Upper lobe of left lung (tissue), 6 donors: Measurements from ENCODE around the gene RAX2. TPM values are rescaled to one million over a fixed set of nuclear protein-coding genes. Genes with fewer than 3 reads are reported as not detected.

Source experiments
- ATAC-seq, 2 donors: fragments of 200-7000 bp; cut with Tn5 transposase; one replicate each; pipeline ENCODE4 v1.9.1; 2022; ENCODE audit warnings: mild to moderate bottlenecking in 2 of 2, moderate library complexity in 2 of 2; ENCODE audit not compliant: low FRiP score in 2 of 2
- DNase-seq, 2 donors: peaks; one replicate each; pipeline ENCODE4 v3.0.0-alpha.2; 2019 to 2020
- H3K27ac ChIP-seq, 4 donors: fragments of 200-600 bp; sonication (generic); one replicate each; pipeline ENCODE4 v1.5.1; 2016 to 2019
- H3K27me3 ChIP-seq, 4 donors: fragments of 200-600 bp; sonication (generic); one replicate each; pipeline ENCODE4 v1.5.1; 2017 to 2019
- H3K36me3 ChIP-seq, 4 donors: fragments of 200-600 bp; sonication (generic); one replicate each; pipeline ENCODE4 v1.5.1; 2016 to 2019
- H3K4me1 ChIP-seq, 4 donors: fragments of 200-600 bp; sonication (generic); one replicate each; pipeline ENCODE4 v1.5.1; 2018 to 2019
- H3K4me3 ChIP-seq, 4 donors: fragments of 200-600 bp; sonication (generic); one replicate each; pipeline ENCODE4 v1.5.1; 2017 to 2019; ENCODE audit warnings: mild to moderate bottlenecking in 2 of 4, moderate library complexity in 1 of 4
- H3K9me3 ChIP-seq, 4 donors: fragments of 200-600 bp; sonication (generic); one replicate each; pipeline ENCODE4 v1.5.1; 2018 to 2019
- EP300 ChIP-seq, 4 donors: sonication (generic); formaldehyde crosslinking; IDR thresholded peaks; one replicate each; pipeline ENCODE4 v1.5.1; 2017; ENCODE audit warnings: antibody characterized with exemption in 4 of 4, control low read depth in 2 of 4
- POLR2A ChIP-seq, 4 donors: fragments of 450-650 bp; IDR thresholded peaks; one replicate each; pipeline ENCODE4 v1.5.1; 2016 to 2017; ENCODE audit warnings: antibody characterized with exemption in 4 of 4, mild to moderate bottlenecking in 2 of 4
- POLR2AphosphoS5 ChIP-seq, 2 donors: sonication (generic); formaldehyde crosslinking; IDR thresholded peaks; one replicate each; pipeline ENCODE4 v1.5.1; 2017; ENCODE audit warnings: antibody characterized with exemption in 2 of 2
- WGBS, 2 donors: methylation state at CpG; one replicate each; pipeline ENCODE4 v1.1.5; 2017 to 2018; 5-methylcytosine and 5-hydroxymethylcytosine counted together
- total RNA-seq, 6 donors: library from RNA; depleted of rRNA in 4 of 6; stranded (reverse); fragments of >200 nt in 4 of 6; gene quantifications; one replicate each; pipeline versions ENCODE4 v1.1.0 to v1.2.1, GENCODE V29; 2016 to 2021
- TF ChIP-seq, protein P1 (sequence below), 6 experiments: fragments of 450-650 bp in 4 of 6; fragments of 200-600 bp in 2 of 6; sonication (generic) in 2 of 6; IDR thresholded peaks; one replicate each; pipeline ENCODE4 v1.5.1; 2016 to 2019; ENCODE audit warnings: antibody characterized with exemption in 6 of 6
- donor health status: DM: no; HTN: no; CAD: no; lungs with moderate emphysema.
- donor health status: DM: no; HTN: yes; CAD: no; lungs with severe emphysema.

Gene RAX2
- total RNA-seq, 6 donors from 2014 or later, result not detected

GRCh38 chr19:3751236-3751635 lies 20.8 kb downstream of the RAX2 start:
- 98 to 100% methylated on average over 7 to 30 of the region's 30 CpGs for WGBS, 2 donors
- Histone ChIP-seq H3K4me3 (no peak overlapping the region), H3K27ac (no peak overlapping the region), H3K4me1 (no peaks in the 10 kb centered on the region), H3K27me3 (no peaks in the 10 kb centered on the region), H3K36me3 (peaks cover 12 to 51% (median 44%) of the 10 kb centered on the region in 4 donors), H3K9me3 (no peaks in the 10 kb centered on the region)
- ATAC-seq (no peak), DNase-seq (peak in 1 of 2 donors; percentile 78)
- TF ChIP-seq EP300 (IDR thresholded peaks at IDR 0.05), result no peak
- TF ChIP-seq, protein P1, sequence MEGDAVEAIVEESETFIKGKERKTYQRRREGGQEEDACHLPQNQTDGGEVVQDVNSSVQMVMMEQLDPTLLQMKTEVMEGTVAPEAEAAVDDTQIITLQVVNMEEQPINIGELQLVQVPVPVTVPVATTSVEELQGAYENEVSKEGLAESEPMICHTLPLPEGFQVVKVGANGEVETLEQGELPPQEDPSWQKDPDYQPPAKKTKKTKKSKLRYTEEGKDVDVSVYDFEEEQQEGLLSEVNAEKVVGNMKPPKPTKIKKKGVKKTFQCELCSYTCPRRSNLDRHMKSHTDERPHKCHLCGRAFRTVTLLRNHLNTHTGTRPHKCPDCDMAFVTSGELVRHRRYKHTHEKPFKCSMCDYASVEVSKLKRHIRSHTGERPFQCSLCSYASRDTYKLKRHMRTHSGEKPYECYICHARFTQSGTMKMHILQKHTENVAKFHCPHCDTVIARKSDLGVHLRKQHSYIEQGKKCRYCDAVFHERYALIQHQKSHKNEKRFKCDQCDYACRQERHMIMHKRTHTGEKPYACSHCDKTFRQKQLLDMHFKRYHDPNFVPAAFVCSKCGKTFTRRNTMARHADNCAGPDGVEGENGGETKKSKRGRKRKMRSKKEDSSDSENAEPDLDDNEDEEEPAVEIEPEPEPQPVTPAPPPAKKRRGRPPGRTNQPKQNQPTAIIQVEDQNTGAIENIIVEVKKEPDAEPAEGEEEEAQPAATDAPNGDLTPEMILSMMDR (IDR thresholded peaks at IDR 0.05), result no peak
- no peak for TF ChIP-seq POLR2A (IDR thresholded peaks at IDR 0.05)
- no peak for TF ChIP-seq POLR2AphosphoS5 (IDR thresholded peaks at IDR 0.05)

DNA sequence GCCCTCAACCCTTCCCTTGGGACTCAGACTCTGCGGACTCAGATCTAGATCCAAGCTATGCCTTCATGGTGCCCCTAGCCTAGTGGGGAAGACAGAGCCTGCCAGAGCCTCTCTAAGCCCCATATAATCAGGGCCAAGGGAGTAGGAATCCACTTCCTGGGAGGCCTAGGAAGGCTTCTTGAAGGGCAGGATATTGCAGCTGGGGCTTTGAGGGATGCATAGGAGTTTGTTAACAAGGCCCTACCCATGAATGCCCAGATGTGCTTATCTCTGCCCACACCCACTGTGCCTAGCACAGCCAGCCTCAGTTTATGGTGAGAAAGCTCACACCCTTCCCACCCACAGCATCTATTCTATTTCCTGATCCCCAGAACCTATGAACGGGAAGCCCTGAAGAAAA lies 21.8 kb downstream of the RAX2 start:
- TF ChIP-seq, protein P1 (IDR thresholded peaks at IDR 0.05), result no peak
- TF ChIP-seq EP300 (IDR thresholded peaks at IDR 0.05) (no peak), POLR2AphosphoS5 (IDR thresholded peaks at IDR 0.05) (no peak), POLR2A (IDR thresholded peaks at IDR 0.05) (no peak)
- H3K27me3 ChIP-seq, result no peaks in the 10 kb centered on the region
- H3K4me3 ChIP-seq, result no peak overlapping the region
- no peak for DNase-seq
- 89 to 98% methylated on average over 1 to 2 of the region's 2 CpGs for WGBS, 2 donors
- H3K9me3 ChIP-seq, result no peaks in the 10 kb centered on the region
- H3K27ac ChIP-seq, result no peak overlapping the region
- H3K36me3 ChIP-seq, result peaks cover 12 to 51% (median 44%) of the 10 kb centered on the region in 4 donors
- no peaks in the 10 kb centered on the region for H3K4me1 ChIP-seq
- no peak for ATAC-seq

GRCh38 chr19:3748965-3749364 lies 23.1 kb downstream of the RAX2 start:
- H3K4me1 ChIP-seq, result no peaks in the 10 kb centered on the region
- H3K36me3 ChIP-seq, result peaks cover 12 to 47% (median 41%) of the 10 kb centered on the region in 4 donors
- no peaks in the 10 kb centered on the region for H3K27me3 ChIP-seq
- peak in 1 of 2 donors; percentile 41 for DNase-seq
- H3K27ac ChIP-seq, result no peak overlapping the region
- ATAC-seq, result no peak
- WGBS, 2 donors, result 81 to 83% methylated on average over 8 of the region's 8 CpGs
- no peak for TF ChIP-seq POLR2AphosphoS5 (IDR thresholded peaks at IDR 0.05)
- no peak for TF ChIP-seq EP300 (IDR thresholded peaks at IDR 0.05)
- TF ChIP-seq, protein P1 (IDR thresholded peaks at IDR 0.05), result no peak
- no peak for TF ChIP-seq POLR2A (IDR thresholded peaks at IDR 0.05)
- no peaks in the 10 kb centered on the region for H3K9me3 ChIP-seq
- no peak overlapping the region for H3K4me3 ChIP-seq

DNA sequence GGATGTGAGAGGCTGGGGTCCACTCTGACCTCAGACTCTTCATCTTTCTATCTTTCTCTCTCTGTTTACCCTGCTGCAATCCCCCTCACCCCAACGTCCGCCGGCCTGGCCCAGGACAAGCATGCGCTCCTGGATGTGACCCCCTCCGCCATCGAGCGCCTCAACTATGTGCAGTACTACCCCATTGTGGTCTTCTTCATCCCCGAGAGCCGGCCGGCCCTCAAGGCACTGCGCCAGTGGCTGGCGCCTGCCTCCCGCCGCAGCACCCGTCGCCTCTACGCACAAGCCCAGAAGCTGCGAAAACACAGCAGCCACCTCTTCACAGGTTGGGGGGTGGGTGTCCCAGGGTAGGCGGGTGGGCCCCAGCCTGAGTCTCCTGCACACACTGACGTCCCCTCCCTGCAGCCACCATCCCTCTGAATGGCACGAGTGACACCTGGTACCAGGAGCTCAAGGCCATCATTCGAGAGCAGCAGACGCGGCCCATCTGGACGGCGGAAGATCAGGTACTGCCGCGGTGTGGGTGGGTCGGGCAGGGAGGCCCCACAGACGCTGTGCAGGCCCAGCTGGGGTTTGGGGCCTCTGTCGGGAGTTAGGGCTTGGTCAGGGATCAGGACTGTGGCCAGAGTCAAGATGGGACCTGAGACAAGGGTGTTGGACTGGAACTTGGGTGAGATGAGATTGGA lies 25.5 kb downstream of the RAX2 start:
- ATAC-seq, result peak in 1 of 2 donors; percentile 7
- 74% methylated on average over 26 to 30 of the region's 31 CpGs for WGBS, 2 donors
- Histone ChIP-seq H3K27ac (no peak overlapping the region), H3K27me3 (no peaks in the 10 kb centered on the region), H3K4me1 (no peaks in the 10 kb centered on the region), H3K4me3 (no peak overlapping the region), H3K9me3 (no peaks in the 10 kb centered on the region), H3K36me3 (peaks cover 11 to 25% (median 21%) of the 10 kb centered on the region in 4 donors)
- no peak for TF ChIP-seq POLR2AphosphoS5 (IDR thresholded peaks at IDR 0.05)
- no peak for TF ChIP-seq EP300 (IDR thresholded peaks at IDR 0.05)
- TF ChIP-seq, protein P1 (IDR thresholded peaks at IDR 0.05), result no peak
- no peak for TF ChIP-seq POLR2A (IDR thresholded peaks at IDR 0.05)
- peak in 1 of 2 donors; percentile 77 for DNase-seq
